ENCODE data around the gene CYP8B1. TPM values are rescaled to one million over a fixed set of nuclear protein-coding genes. Genes with fewer than 3 reads are reported as not detected.

The CYP8B1 gene
- total and polyA plus RNA-seq, 9 of the 15 experiments (the other 6 are each of a cell fraction or from before 2014, with no cell fraction given): 0.04 TPM; not detected in 8

- TF ChIP-seq ZBTB40 (IDR thresholded peaks at IDR 0.05) (peak; percentile 61), ZBTB40 (CRISPR knock-in tag; IDR thresholded peaks at IDR 0.05) (no peak), ARID1B (IDR thresholded peaks at IDR 0.05) (peak; percentile 64), NELFE (IDR thresholded peaks at IDR 0.05; ENCODE audit: insufficient read depth, insufficient read length) (no peak), SPI1 (IDR thresholded peaks at IDR 0.05; ENCODE audit: borderline replicate concordance, low read depth, low read length) (peak; percentile 100), MTA3 (IDR thresholded peaks at IDR 0.05; ENCODE audit: borderline replicate concordance) (0 out of 2 replicates have a peak, but pooled peaks have one; percentile 48), RNF219 (CRISPR knock-in tag; IDR thresholded peaks at IDR 0.05) (no peak), MTA1 (IDR thresholded peaks at IDR 0.05; ENCODE audit: borderline replicate concordance) (no peak), MAFF (IDR thresholded peaks at IDR 0.05; ENCODE audit: low read length) (peak; percentile 11; the same call in 1 of the 2 replicates), RBBP5 (IDR thresholded peaks at IDR 0.05; ENCODE audit: borderline replicate concordance, insufficient read depth, low read length, poor library complexity, severe bottlenecking) (peak; percentile 24), SAFB (IDR thresholded peaks at IDR 0.05; ENCODE audit: borderline replicate concordance, low read depth, low read length) (no peak), SRSF7 (optimal IDR thresholded peaks at IDR 0.05; ENCODE audit: low read depth, low read length) (no peak), TCF3 (CRISPR knock-in tag; IDR thresholded peaks at IDR 0.05) (peak; percentile 43), JUND (IDR thresholded peaks at IDR 0.05; ENCODE audit: borderline replicate concordance, low read depth, low read length) (peak; percentile 49; the same call in 1 of the 2 replicates), JUND (tag; IDR thresholded peaks at IDR 0.05; ENCODE audit: borderline replicate concordance, low read depth, low read length) (peak; percentile 61; the same call in 2 of the 3 replicates), CBX3 (IDR thresholded peaks at IDR 0.05; ENCODE audit: borderline replicate concordance in 1 of 2, low read length in 2 of 2) (peak in 1 of 2 experiments; percentile 26; a peak in 1 of 3 replicates), NFE2 (IDR thresholded peaks at IDR 0.05; ENCODE audit: low read depth) (peak; percentile 52)
Observed at GRCh38 chr3:42846685-42847522, 28.8 kb downstream of the CYP8B1 start (continued).

Measured in K562 (cell line).